Neutrophil (primary cell): Measurements from ENCODE around the gene NAA80.

Source experiments
- H3K27ac ChIP-seq: fragments of 200-600 bp; sonication (generic); 2 replicates; pipeline ENCODE4 v1.5.1; 2016; ENCODE audit warnings: mild to moderate bottlenecking, moderate library complexity
- H3K27me3 ChIP-seq: fragments of 200-600 bp; sonication (generic); 2 replicates; pipeline ENCODE4 v1.6.0; 2016; ENCODE audit warnings: mild to moderate bottlenecking
- H3K36me3 ChIP-seq: fragments of 200-600 bp; sonication (generic); 2 replicates; pipeline ENCODE4 v1.5.1; 2017
- H3K4me1 ChIP-seq, 2 experiments: fragments of 200-600 bp in 1 of 2; sonication (generic) in 1 of 2; 1 replicate in 1 of 2; 2 replicates in 1 of 2; pipeline versions ENCODE4 v1.5.1 to v1.6.1; 2013 to 2016; ENCODE audit warnings: low read depth in 1 of 2, low read length in 1 of 2, mild to moderate bottlenecking in 1 of 2, moderate library complexity in 1 of 2; ENCODE audit not compliant: control insufficient read depth in 1 of 2, insufficient read depth in 1 of 2
- H3K4me3 ChIP-seq, 2 experiments: fragments of 200-600 bp in 1 of 2; sonication (generic) in 1 of 2; 1 replicate in 1 of 2; 2 replicates in 1 of 2; pipeline ENCODE4 v1.5.1; 2013 to 2016; ENCODE audit warnings: low read depth in 1 of 2, low read length in 1 of 2, mild to moderate bottlenecking in 1 of 2, moderate library complexity in 1 of 2
- H3K9me3 ChIP-seq: fragments of 200-600 bp; sonication (generic); 2 replicates; pipeline ENCODE4 v1.5.1; 2016
- CTCF ChIP-seq: fragments of 200-600 bp; sonication (generic); IDR thresholded peaks from 2 replicates; pipeline ENCODE4 v1.5.1; 2016; ENCODE audit warnings: antibody characterized with exemption

The NAA80 gene

GRCh38 chr3:50248387-50248786 lies 50.8 kb downstream of the NAA80 start:
- Histone ChIP-seq H3K9me3 (no peaks in the 10 kb centered on the region), H3K4me3 (no peak overlapping the region), H3K27me3 (no peaks in the 10 kb centered on the region), H3K4me1 (peaks cover 97% of the 10 kb centered on the region in 2 experiments), H3K27ac (peak overlapping the region; percentile 100), H3K36me3 (peaks cover 83% of the 10 kb centered on the region)
- no peak for TF ChIP-seq CTCF

- Histone ChIP-seq H3K27ac (peak overlapping the region; percentile 100), H3K27me3 (no peaks in the 10 kb centered on the region), H3K4me3 (peak overlapping the region; percentile 66 to 99), H3K4me1 (peaks cover 97% of the 10 kb centered on the region in 2 experiments), H3K36me3 (peaks cover 72% of the 10 kb centered on the region), H3K9me3 (no peaks in the 10 kb centered on the region)
- TF ChIP-seq CTCF = peak; percentile 24
These were observed 52.7 kb downstream of the NAA80 start for GRCh38 chr3:50246517-50246954.
